Measurements from ENCODE around the gene ZNF638. TPM values are rescaled to one million over a fixed set of nuclear protein-coding genes. Genes with fewer than 3 reads are reported as not detected.
A peak's percentile ranks its signal among the peaks of the same experiment; 100 is the strongest.

ZNF638 gene
- total RNA-seq, result 97.1 TPM
- long read RNA-seq, full-length matches to known transcripts, result 18 of 90 reads
- long read RNA-seq, partial matches to known transcripts, result 11 of 90 reads
- long read RNA-seq, other reads (novel, unspliced or antisense), result 61 of 90 reads

GRCh38 chr2:71331581-71332434 lies at the start of gene ZNF638:
ZNF638 (plus strand) TSS chr2:71331782; CDS start chr2:71348955, 17,173 bp downstream.
- Histone ChIP-seq H3K27me3 (ENCODE audit: low read depth) (no peaks in the 10 kb centered on the region), H3K36me3 (peaks cover 3% of the 10 kb centered on the region), H3K4me3 (peak within 1 kb of the TSS; percentile 97), H3K9me3 (replicated peaks) (peaks cover 4% of the 10 kb centered on the region), H3K4me1 (peaks cover 68% of the 10 kb centered on the region), H3K27ac (replicated peaks) (peak within 1 kb of the TSS; percentile 94)
- DNase-seq, result peak; percentile 95
- intact Hi-C loops (cut with micrococcal nuclease), result no loop called here
- peak; percentile 85 for TF ChIP-seq CTCF (IDR thresholded peaks at IDR 0.05; ENCODE audit: borderline replicate concordance)

GRCh38 chr2:71281950-71282349 lies 49.6 kb upstream of the ZNF638 start:
- peaks cover 80% of the 10 kb centered on the region for H3K4me1 ChIP-seq
- no peaks in the 10 kb centered on the region for H3K9me3 ChIP-seq (replicated peaks)
- no peak overlapping the region for H3K4me3 ChIP-seq
- peak overlapping the region; percentile 88 for H3K27ac ChIP-seq (replicated peaks)
- no peak for TF ChIP-seq CTCF (IDR thresholded peaks at IDR 0.05; ENCODE audit: borderline replicate concordance)
- no peak for DNase-seq
- H3K27me3 ChIP-seq (ENCODE audit: low read depth), result no peaks in the 10 kb centered on the region
- H3K36me3 ChIP-seq, result no peaks in the 10 kb centered on the region
- intact Hi-C loops (cut with micrococcal nuclease), result no loop called here

- H3K4me3 ChIP-seq, result no peak overlapping the region
- TF ChIP-seq CTCF (IDR thresholded peaks at IDR 0.05; ENCODE audit: borderline replicate concordance), result no peak
- H3K9me3 ChIP-seq (replicated peaks), result no peaks in the 10 kb centered on the region
- peak overlapping the region; percentile 88 for H3K27ac ChIP-seq (replicated peaks)
- DNase-seq, result no peak
- intact Hi-C loops (cut with micrococcal nuclease), result no loop called here
- H3K27me3 ChIP-seq (ENCODE audit: low read depth), result no peaks in the 10 kb centered on the region
- no peaks in the 10 kb centered on the region for H3K36me3 ChIP-seq
- peaks cover 79% of the 10 kb centered on the region for H3K4me1 ChIP-seq
Observed at GRCh38 chr2:71282493-71282892, 49.1 kb upstream of the ZNF638 start.

DNA sequence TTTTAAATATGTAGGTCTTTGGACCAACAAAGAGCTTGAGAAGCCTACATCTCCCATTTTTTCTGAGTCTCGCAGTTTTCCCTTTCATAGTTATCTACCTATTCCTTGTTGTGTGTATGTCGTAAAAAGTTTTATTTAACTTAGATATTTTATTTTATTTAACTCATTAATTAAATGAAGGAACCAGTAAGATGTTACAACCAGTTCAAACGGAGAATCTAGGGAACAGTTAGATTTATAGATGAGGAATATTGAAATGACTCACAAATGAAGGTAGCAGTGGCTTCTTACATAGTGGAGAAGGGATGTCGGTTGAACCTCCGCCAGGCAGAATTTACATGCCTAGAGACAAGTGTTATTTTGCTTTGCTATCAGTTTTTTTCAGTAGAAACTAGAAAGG lies 48.5 kb upstream of the ZNF638 start:
- H3K36me3 ChIP-seq, result no peaks in the 10 kb centered on the region
- no peaks in the 10 kb centered on the region for H3K27me3 ChIP-seq (ENCODE audit: low read depth)
- H3K27ac ChIP-seq (replicated peaks), result peak overlapping the region; percentile 88
- TF ChIP-seq CTCF (IDR thresholded peaks at IDR 0.05; ENCODE audit: borderline replicate concordance), result no peak
- DNase-seq, result no peak
- H3K4me3 ChIP-seq, result no peak overlapping the region
- peaks cover 74% of the 10 kb centered on the region for H3K4me1 ChIP-seq
- intact Hi-C loops (cut with micrococcal nuclease), result no loop called here
- H3K9me3 ChIP-seq (replicated peaks), result no peaks in the 10 kb centered on the region

DNA sequence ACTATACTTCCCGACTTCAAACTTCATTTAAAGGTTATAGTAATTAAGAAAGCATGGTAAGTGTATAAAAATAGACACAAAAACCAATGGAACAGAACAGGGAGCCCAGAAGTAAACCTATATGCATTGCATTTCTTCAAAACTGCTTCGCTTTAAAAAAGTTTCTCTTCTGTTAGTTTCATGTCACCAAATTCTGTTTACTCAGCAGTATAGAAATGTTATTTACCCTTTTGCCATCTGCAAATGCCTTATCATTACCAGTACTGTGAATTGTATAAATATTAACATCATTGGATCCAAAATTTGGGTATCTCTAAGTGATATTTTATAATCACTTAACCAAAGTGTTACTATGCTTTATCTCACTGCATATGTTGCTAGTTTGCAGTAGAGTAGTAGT lies 45.9 kb upstream of the ZNF638 start:
- no peaks in the 10 kb centered on the region for H3K36me3 ChIP-seq
- intact Hi-C loops (cut with micrococcal nuclease), result no loop called here
- H3K9me3 ChIP-seq (replicated peaks), result no peaks in the 10 kb centered on the region
- no peak overlapping the region for H3K27ac ChIP-seq (replicated peaks)
- H3K27me3 ChIP-seq (ENCODE audit: low read depth), result no peaks in the 10 kb centered on the region
- no peak overlapping the region for H3K4me3 ChIP-seq
- no peak for DNase-seq
- TF ChIP-seq CTCF (IDR thresholded peaks at IDR 0.05; ENCODE audit: borderline replicate concordance), result no peak
- H3K4me1 ChIP-seq, result peaks cover 63% of the 10 kb centered on the region

Measured in left ventricle myocardium inferior (tissue), 1 donor.